GM15510 (cell line): Measurements from ENCODE around the gene CTCFL.

Experiments used
- POLR2A ChIP-seq: IDR thresholded peaks from 3 replicates; pipeline ENCODE4 v1.6.1; 2011; ENCODE audit warnings: borderline replicate concordance; ENCODE audit not compliant: insufficient read length; ENCODE audit errors: extremely low read depth

The CTCFL gene

GRCh38 chr20:57493091-57493615, 31.8 kb downstream of the CTCFL start:
- no peak for TF ChIP-seq POLR2A

GRCh38 chr20:57491373-57491772, 33.6 kb downstream of the CTCFL start:
- no peak for TF ChIP-seq POLR2A

- no peak for TF ChIP-seq POLR2A
These were observed 39.2 kb downstream of the CTCFL start for GRCh38 chr20:57485770-57486169.

GRCh38 chr20:57484772-57485171, 40.2 kb downstream of the CTCFL start:
- no peak for TF ChIP-seq POLR2A

GRCh38 chr20:57483287-57484050, 41.5 kb downstream of the CTCFL start:
- no peak for TF ChIP-seq POLR2A

- TF ChIP-seq POLR2A, result no peak
These were observed 42.1 kb downstream of the CTCFL start for GRCh38 chr20:57482796-57483195.

- no peak for TF ChIP-seq POLR2A
These were observed 42.8 kb downstream of the CTCFL start for GRCh38 chr20:57482148-57482547.

GRCh38 chr20:57481281-57481711, 43.6 kb downstream of the CTCFL start:
- peak; percentile 33 for TF ChIP-seq POLR2A

- TF ChIP-seq POLR2A, result peak; percentile 18
These were observed 44.3 kb downstream of the CTCFL start for GRCh38 chr20:57480444-57481160.

GRCh38 chr20:57479196-57479595, 45.7 kb downstream of the CTCFL start:
- no peak for TF ChIP-seq POLR2A

- no peak for TF ChIP-seq POLR2A
These were observed 46.8 kb downstream of the CTCFL start for GRCh38 chr20:57478176-57478575.

- no peak for TF ChIP-seq POLR2A
These were observed 48.1 kb downstream of the CTCFL start for GRCh38 chr20:57476641-57477461.

GRCh38 chr20:57476084-57476526, 48.8 kb downstream of the CTCFL start:
- TF ChIP-seq POLR2A, result no peak

GRCh38 chr20:57475388-57476083, 49.4 kb downstream of the CTCFL start:
- no peak for TF ChIP-seq POLR2A

- TF ChIP-seq POLR2A, result no peak
These were observed 50.1 kb downstream of the CTCFL start for GRCh38 chr20:57474816-57475215.

- no peak for TF ChIP-seq POLR2A
These were observed 50.7 kb downstream of the CTCFL start for GRCh38 chr20:57474205-57474604.
